ENCODE data around the gene IGLON5.

IGLON5 gene

GRCh38 chr19:51311351-51312257 is at the start of gene IGLON5:
TSS of gene IGLON5 (plus strand) at chr19:51311644. CDS start at chr19:51311848, 204 bp downstream.
- DNase-seq: no peak

DNA sequence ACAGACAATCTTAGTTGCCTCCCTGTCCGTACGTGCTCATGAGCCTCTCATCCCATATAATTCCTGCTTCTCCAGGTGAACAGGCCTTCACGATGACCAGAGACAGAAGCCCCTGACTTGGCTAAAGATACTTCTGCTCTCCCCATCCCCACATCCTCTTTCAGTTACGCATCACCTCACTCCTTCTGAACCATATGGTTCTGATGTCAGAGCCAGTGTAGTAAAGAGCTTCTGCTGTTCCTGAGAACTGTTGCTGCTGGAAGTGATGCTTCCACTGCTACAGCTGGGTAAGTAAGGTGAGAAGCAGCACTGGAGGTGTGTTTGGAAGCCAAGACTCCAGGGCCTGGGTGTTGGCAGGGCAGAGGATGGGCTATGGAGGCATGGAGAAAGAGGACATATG is 47.6 kb upstream of the IGLON5 start:
- DNase-seq: no peak

DNA sequence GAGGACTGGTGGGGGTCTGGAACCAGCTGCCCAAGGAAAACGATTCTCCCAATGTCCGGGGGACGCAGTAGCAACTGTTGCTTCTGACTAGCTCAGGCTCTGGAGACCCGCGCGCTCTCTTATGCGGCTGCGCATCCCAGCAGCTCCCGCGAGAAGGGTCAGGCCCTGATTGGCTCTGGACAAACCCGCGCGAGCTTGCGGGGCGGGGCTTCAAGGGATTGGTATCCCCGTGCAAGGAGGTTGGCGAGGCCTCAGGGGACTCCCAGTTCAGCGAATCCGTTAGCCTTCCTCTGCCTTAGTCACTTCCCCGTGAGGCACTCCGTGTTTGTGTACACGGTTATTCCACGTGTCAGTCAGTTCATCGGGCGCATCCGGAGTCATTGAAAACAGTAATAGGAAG is 40.4 kb upstream of the IGLON5 start:
- no peak for DNase-seq

DNA sequence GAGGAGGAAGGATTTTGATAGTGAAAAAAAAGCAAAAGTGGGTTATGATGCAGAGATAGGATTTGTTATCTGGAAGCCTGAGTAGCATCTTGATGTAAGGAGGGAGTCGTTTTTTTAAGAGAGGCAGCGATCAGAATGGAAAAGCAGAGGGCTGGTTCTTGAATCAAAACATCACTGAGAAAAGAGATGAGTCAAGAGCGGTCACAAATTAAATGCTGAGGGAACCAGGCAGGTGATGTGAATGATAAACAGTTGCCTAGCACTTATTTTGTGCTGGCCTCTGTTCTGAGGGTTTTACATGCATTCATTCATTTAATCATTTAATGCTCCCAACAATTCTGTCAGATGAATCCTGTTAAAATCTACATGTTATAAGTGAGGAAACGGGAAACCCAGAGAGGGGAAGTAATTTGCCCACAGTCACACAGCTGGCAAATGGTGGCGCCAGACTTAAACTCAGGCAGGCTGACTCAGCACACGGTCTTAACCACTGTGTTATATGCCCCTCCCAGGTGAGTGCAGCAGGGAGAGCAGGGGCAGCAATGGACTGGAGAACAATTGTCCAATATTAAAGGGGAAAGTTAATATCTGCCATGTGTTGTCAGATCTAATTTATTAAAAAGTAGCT is 39.1 kb upstream of the IGLON5 start:
- DNase-seq: no peak

- DNase-seq: no peak
These were observed 37.2 kb upstream of the IGLON5 start for GRCh38 chr19:51274049-51274770.

- DNase-seq: no peak
These were observed 34.3 kb upstream of the IGLON5 start for GRCh38 chr19:51277112-51277511.

GRCh38 chr19:51282335-51282734 is 29.1 kb upstream of the IGLON5 start:
- DNase-seq: no peak

DNA sequence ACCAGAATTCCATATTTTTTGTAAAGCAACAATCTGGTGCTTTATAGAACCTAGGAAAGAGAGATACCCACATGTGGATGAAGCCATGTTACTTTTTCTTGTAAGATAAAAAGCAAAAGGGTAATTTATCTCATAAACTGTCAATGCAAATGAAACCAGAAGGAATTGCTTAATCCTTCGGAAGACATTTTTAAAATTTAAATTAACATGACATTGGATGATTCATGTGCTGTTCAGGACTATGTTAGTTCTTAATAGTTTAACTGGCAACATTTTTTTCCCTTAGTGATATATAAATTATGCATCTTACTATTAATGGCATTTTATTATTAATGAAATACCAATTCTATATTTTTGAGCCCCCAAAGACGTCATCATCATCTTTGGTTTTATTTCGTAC is 25.8 kb upstream of the IGLON5 start:
- DNase-seq: no peak

DNA sequence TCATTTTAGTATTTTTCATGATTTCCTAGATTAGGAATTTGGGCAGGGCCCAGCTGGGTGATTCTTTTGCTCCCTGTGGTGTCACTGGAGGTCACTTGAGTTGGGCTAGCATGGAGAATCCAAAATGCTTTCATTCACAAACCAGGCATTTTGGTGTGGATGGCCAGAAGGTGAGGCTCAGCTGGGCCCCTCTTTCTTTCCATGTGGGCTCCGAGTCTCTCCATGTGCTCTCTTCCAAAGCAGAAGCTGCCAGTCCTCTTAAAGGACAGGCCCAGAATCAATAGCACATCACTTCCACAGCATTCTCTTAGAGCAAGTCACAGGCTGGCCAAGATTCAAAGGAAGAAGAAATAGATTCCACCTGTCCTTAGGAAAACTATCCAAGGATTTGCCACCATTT is 21.8 kb upstream of the IGLON5 start:
- DNase-seq: no peak

GRCh38 chr19:51292971-51293370 is 18.5 kb upstream of the IGLON5 start:
- no peak for DNase-seq

GRCh38 chr19:51293571-51294210 is 17.8 kb upstream of the IGLON5 start:
- no peak for DNase-seq

- peak in 1 of 2 experiments; percentile 52 for DNase-seq
These were observed 17.1 kb upstream of the IGLON5 start for GRCh38 chr19:51294211-51294976.

DNA sequence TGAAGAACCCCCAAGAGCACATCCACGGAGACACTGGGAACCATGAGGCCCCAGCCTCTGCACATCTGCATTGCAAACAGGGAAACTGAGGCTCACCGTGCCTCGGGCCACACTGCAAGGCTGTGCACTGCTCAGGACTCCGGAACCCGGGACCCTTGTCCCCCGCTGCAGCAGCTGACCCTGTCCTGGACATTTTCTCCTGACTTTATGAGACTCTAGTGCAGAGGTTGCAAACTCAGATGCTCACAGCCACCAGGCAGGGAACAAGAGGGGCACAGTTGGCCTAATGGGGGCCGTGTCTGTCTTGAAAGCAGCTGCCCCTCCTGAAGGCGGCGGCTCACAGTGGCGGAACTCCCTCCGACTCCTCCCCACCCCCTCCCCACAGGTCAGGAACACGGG is 16.5 kb upstream of the IGLON5 start:
- DNase-seq: no peak

- DNase-seq: peak in 1 of 2 experiments; percentile 26
These were observed 15.9 kb upstream of the IGLON5 start for GRCh38 chr19:51295382-51296126.

- peak in 1 of 2 experiments; percentile 15 for DNase-seq
These were observed 14.9 kb upstream of the IGLON5 start for GRCh38 chr19:51296336-51297093.

DNA sequence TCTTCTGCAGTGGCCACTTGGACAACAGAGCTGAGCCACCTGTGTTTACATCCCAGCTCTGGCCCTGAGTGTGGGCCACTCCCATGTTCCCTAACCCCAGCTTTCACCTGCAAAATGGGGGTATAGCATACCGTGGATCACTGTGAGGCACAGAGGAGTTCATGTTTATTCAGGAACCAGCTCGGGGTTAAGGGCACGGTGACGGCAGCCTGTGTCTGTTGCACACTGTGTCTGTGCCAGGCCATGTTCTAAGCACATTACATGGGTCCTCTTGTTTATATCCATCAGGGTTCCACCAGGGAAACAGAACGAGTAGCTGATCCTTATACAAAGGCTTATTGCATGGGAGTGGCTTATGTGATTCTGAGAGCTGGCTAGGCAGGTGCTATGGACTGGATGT is 14.0 kb upstream of the IGLON5 start:
- no peak for DNase-seq

GRCh38 chr19:51301266-51301665 is 10.2 kb upstream of the IGLON5 start:
- no peak for DNase-seq

DNA sequence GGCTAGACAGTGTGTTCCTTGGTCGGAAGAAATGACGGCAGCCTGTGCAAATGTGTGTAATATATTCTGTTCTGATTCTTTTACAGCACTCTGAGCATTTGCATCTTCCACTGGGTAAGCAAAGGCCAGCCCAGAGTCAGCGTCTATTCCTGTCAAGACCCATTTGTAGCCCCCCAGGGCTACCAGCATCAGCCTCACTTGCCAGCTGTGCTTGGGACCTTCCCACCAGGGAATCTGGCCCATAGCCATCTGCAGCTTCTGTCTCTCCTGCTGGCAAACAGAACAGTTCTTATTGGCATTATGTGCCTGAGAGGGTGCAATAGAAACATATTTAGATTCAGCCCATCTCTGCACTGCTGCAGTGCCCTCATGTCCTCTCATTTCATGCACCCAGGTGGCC is 6.0 kb upstream of the IGLON5 start:
- DNase-seq: no peak

DNA sequence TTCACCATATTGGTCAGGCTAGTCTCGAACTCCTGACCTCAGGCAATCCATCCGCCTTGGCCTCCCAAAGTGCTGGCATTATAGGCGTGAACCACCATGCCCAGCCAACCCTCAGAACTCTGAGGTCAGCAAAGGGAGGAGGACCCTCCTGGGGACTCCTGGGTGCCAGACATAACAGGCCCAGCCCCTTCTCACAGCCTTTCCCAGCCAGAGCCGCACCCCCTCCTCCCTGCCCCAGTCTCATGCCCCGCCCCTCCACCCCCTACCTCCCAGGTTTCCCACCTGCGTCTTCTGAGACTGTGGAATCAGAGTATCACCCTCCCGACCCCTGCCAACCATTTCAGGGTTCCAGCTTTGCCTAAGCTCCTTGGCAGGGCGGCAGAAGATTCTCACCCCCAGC is 5.2 kb downstream of the IGLON5 start:
- DNase-seq: no peak

DNA sequence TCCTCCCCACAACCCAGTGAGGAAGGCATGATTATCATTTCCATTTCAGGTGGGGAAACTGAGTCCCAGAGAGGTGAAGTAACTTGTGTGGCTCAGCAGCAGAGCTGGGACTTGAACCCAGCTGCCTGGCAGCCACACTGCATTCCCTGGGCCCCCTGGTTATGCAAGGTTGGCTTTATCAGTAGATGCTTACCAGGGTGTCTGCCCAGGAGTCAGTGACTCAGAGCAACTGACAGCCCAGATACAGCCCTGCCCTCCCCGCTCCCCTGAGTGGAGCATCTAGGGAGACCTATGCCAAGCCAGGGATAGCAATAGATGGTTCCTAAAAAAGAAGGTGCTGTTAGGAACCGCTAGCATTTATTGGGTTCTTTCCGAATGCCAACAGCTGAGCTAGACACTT is 5.9 kb downstream of the IGLON5 start:
- DNase-seq: no peak

- DNase-seq: no peak
These were observed 6.5 kb downstream of the IGLON5 start for GRCh38 chr19:51317968-51318367.

Measured in NCI-H526 (cell line).